Fibroblast of pulmonary artery (primary cell): ENCODE measurements around the gene HADHA.

Experiments used
- DNase-seq: peaks from one replicate; pipeline ENCODE4 v3.0.0-alpha.2; 2010; ENCODE audit warnings: low read depth
- H3K4me3 ChIP-seq: replicated peaks from 2 replicates; pipeline ENCODE4 v1.5.1; 2011; ENCODE audit warnings: low read depth, mild to moderate bottlenecking, control low read depth, low read length, moderate library complexity
- TF ChIP-seq, protein P1 (sequence below): IDR thresholded peaks from 2 replicates; pipeline ENCODE4 v1.5.1; 2011; ENCODE audit warnings: mild to moderate bottlenecking, control low read depth, low read length, inconsistent platforms; ENCODE audit errors: missing control alignments

Gene HADHA

DNA sequence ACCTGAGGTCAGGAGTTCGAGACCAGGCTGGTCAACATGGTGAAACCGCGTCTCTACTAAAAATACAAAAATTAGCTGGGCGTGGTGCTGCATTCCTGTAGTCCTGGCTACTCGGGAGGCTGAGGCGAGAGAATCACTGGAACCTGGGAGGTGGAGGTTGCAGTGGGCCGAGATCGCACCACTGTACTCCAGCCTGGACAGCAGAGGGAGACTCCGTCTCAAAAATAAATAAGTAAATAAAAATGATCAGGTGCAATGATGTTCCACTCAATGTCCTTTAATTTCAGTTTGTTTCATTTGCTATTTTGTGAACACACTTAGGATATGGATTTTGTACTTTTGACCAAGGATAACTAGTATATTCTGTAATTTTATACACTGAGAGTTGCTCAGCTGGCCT is 9.3 kb downstream of the HADHA start:
- DNase-seq = no peak
- TF ChIP-seq, protein P1, sequence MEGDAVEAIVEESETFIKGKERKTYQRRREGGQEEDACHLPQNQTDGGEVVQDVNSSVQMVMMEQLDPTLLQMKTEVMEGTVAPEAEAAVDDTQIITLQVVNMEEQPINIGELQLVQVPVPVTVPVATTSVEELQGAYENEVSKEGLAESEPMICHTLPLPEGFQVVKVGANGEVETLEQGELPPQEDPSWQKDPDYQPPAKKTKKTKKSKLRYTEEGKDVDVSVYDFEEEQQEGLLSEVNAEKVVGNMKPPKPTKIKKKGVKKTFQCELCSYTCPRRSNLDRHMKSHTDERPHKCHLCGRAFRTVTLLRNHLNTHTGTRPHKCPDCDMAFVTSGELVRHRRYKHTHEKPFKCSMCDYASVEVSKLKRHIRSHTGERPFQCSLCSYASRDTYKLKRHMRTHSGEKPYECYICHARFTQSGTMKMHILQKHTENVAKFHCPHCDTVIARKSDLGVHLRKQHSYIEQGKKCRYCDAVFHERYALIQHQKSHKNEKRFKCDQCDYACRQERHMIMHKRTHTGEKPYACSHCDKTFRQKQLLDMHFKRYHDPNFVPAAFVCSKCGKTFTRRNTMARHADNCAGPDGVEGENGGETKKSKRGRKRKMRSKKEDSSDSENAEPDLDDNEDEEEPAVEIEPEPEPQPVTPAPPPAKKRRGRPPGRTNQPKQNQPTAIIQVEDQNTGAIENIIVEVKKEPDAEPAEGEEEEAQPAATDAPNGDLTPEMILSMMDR = peak; percentile 30
- no peak overlapping the region for H3K4me3 ChIP-seq

DNA sequence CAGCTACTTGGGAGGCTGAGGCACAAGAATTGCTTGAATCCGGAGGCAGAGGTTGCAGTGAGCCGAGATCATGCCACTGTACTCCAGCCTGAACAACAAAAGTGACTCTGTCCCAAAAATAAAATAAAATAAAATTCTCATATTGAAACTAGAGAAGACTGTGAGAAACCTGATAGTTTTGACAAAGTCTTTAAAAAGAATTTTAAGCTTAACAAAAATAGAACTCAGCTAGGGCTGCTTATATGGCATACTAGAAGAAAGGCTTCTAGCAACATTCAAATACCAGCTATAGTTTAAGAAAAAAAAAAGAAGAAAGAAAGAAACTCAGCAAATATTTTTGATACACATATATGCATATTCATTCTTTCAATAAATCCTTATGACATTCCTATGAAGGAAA is 13.6 kb downstream of the HADHA start:
- H3K4me3 ChIP-seq = no peak overlapping the region
- TF ChIP-seq, protein P1 = no peak
- DNase-seq = no peak

DNA sequence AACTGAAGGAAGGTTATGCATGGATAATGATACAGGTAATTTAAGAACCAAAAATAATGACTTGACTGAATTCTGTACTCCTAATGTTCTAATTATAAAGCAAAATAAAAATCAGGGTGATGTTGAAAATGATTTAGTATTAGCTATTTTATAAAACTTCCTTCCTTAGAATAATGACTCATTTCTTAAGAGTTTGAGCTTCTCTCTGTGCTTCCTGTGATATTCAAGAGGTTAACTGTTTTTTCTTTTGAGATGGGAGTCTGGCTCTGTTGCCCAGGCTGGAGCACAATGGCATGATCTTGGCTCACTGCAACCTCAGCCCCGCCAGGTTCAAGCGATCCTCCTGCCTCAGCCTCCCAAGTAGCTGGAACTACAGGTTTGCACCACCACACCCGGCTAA is 14.8 kb downstream of the HADHA start:
- DNase-seq = no peak
- TF ChIP-seq, protein P1 = no peak
- H3K4me3 ChIP-seq = no peak overlapping the region

DNA sequence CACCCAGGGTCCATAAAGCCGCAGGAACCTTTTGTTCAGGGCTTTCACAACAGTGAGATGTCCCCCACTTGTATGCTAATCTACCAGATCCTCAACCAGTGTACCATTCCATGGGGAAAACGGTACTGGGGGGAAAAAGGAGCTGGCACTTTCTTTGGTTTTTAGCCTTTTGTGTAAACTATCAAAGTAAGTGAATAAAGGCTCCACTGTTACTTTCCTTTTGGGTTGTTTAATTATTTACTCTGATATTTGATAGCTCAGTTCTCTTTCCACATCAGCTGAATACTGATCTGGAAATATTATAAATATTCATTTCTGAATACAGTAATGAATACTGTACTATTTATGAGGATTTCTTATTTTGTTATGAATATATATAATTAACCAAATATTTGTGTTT is 20.3 kb downstream of the HADHA start:
- no peak for DNase-seq
- TF ChIP-seq, protein P1 = no peak
- no peak overlapping the region for H3K4me3 ChIP-seq

DNA sequence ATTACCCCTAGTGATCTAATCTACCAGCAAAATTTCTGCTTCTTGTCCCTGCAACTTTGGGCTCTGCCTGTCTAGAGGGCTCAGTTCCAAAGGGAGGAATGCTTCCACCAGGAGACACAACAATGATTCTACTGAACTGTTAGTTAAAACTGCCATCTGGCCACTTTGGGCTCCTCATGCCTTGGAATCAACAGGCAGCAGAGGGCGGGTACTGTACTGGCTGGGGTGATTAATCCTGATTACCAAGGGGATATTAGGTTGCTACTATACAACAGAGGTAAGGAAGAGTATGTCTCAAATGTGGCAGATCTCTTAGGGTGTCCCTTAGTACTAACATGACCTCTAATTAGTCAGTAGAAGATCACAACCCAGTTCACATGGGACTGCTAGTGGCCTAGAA is 21.4 kb downstream of the HADHA start:
- no peak for DNase-seq
- no peak overlapping the region for H3K4me3 ChIP-seq
- TF ChIP-seq, protein P1 = no peak

DNA sequence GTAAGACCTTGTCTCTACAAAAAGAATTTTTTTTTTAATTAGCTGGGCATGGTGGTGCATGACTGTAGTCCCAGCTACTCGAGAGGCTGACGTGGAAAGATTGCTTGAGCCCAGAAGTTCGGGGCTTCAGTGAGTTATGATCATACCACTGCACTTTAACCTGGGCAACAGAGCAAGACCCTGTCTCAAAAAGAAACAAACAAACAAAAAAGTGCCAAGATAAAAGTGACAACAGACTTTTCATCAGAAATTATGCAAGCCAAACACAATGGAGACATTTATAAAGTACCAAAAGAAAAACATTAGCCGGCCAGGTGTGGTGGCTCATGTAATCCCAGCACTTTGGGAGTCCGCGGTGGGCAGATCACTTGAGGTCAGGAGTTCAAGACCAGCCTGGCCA is 26.7 kb downstream of the HADHA start:
- DNase-seq = no peak
- TF ChIP-seq, protein P1 = no peak
- no peak overlapping the region for H3K4me3 ChIP-seq

DNA sequence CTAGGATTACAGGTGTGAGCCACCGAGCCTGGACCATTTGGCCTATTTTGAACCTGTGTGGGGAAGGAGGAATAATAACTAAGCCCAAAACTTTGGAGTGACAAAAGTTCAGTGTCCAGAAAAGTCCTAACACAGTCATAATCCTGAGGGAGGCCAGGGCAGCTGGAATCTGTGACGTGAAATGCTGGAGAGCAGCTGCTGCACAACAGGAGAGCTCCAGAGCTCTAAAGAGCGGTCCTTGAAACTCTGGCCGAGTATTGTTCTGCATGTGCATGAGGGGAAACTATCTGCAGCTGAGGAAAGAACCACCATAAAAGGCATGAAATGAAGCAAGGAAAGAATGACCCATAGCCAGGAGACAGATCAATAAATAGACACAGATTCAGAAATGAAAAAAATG is 27.8 kb downstream of the HADHA start:
- no peak overlapping the region for H3K4me3 ChIP-seq
- TF ChIP-seq, protein P1 = no peak
- DNase-seq = no peak
